GM12878 (cell line): ENCODE results near the gene OMD. TPM values are rescaled to one million over a fixed set of nuclear protein-coding genes. Genes with fewer than 3 reads are reported as not detected.
"Not testable (repeated sequence)": the region's sequence is repeated elsewhere in the genome, so short reads cannot be mapped to it uniquely, and the experiment has no call there.

Experiments used
- ATAC-seq: fragments of 200-7000 bp; cut with Tn5 transposase; 3 replicates; pipeline ENCODE4 v1.9.1; 2020; ENCODE audit warnings: mild to moderate bottlenecking, moderate library complexity
- BruUV-seq: library from RNA; stranded (reverse); fragments of 400-500 nt; replicated peaks from 2 replicates; lab custom pipeline; 2021; lab: Mats Ljungman, UMichigan
- CTCF ChIA-PET: fragments of 300-600 bp; sonication (Branson Sonifier 250); formaldehyde crosslinking; extraction: SDS; loops from one replicate; lab custom pipeline; 2021; ENCODE audit warnings: inconsistent platforms; lab: Yijun Ruan, JAX
- POLR2A ChIA-PET: fragments of 350-600 bp; formaldehyde crosslinking; extraction: SDS; loops from one replicate; lab custom pipeline; 2021; ENCODE audit warnings: inconsistent platforms; lab: Charles Lee
- RAD21 ChIA-PET: fragments of 300-600 bp; sonication (Branson Sonifier 250); formaldehyde crosslinking; loops from one replicate; lab custom pipeline; 2023; ENCODE audit warnings: antibody characterized with exemption; ENCODE audit not compliant: unreplicated experiment; lab: Charles Lee
- SMC1A ChIA-PET: fragments of 300-600 bp; sonication (Branson Sonifier 250); formaldehyde crosslinking; loops from one replicate; lab custom pipeline; 2023; ENCODE audit not compliant: unreplicated experiment, uncharacterized antibody; lab: Charles Lee
- DNase-seq: peaks from one replicate; pipeline ENCODE4 v3.0.0-alpha.2; 2011; ENCODE audit warnings: low read depth, low spot score
- FAIRE-seq: peaks from 3 replicates; lab custom pipeline; 2011; peaks lifted over from hg19 to GRCh38; lab: Jason Lieb, UNC
- H2AFZ ChIP-seq: 2 replicates; pipeline ENCODE4 v1.6.0; 2011; ENCODE audit warnings: low read depth, low read length, control low read depth; ENCODE audit not compliant: control insufficient read depth
- H3K27ac ChIP-seq: 2 replicates; pipeline ENCODE4 v1.5.1; 2011; ENCODE audit warnings: control low read depth; ENCODE audit not compliant: control insufficient read depth, insufficient read depth
- H3K27me3 ChIP-seq, 2 experiments: replicated peaks in 1 of 2; 2 replicates each; pipeline versions ENCODE4 v1.6.0 to v1.6.1; 2011; ENCODE audit warnings: low read length in 1 of 2; ENCODE audit not compliant: control insufficient read depth in 2 of 2, insufficient read depth in 2 of 2
- H3K36me3 ChIP-seq, 2 experiments: 2 replicates each; pipeline ENCODE4 v1.5.1; 2011; ENCODE audit warnings: low read length in 1 of 2; ENCODE audit not compliant: control insufficient read depth in 2 of 2, insufficient read depth in 2 of 2
- H3K4me1 ChIP-seq: 2 replicates; pipeline ENCODE4 v1.6.1; 2011; ENCODE audit warnings: mild to moderate bottlenecking, low read length, moderate library complexity, mixed read lengths; ENCODE audit not compliant: control insufficient read depth, insufficient read depth
- H3K4me2 ChIP-seq: 2 replicates; pipeline ENCODE4 v1.6.0; 2011; ENCODE audit warnings: control low read depth; ENCODE audit not compliant: control insufficient read depth, insufficient read depth
- H3K4me3 ChIP-seq: fragments of 200-600 bp; sonication (generic); 2 replicates; pipeline ENCODE4 v1.5.1; 2016
- H3K79me2 ChIP-seq: 2 replicates; pipeline ENCODE4 v1.6.0; 2011; ENCODE audit warnings: low read length; ENCODE audit not compliant: control insufficient read depth, insufficient read depth
- H3K9ac ChIP-seq: 2 replicates; pipeline ENCODE4 v1.8.0; 2011; ENCODE audit warnings: low read length, control low read depth, mixed read lengths; ENCODE audit not compliant: control insufficient read depth, insufficient read depth
- H3K9me3 ChIP-seq: replicated peaks from 3 replicates; pipeline ENCODE4 v1.5.1; 2011; ENCODE audit warnings: mild to moderate bottlenecking, low read length; ENCODE audit not compliant: control insufficient read depth, insufficient read depth
- H4K20me1 ChIP-seq: 2 replicates; pipeline ENCODE4 v1.6.0; 2011; ENCODE audit not compliant: control insufficient read depth, insufficient read depth
- PAX5 ChIP-seq: IDR thresholded peaks from 2 replicates; pipeline ENCODE4 v1.6.1; 2011; ENCODE audit warnings: low read depth, low read length, borderline replicate concordance
- RBBP5 ChIP-seq: fragments of 200-600 bp; sonication (generic); conservative IDR thresholded peaks from 2 replicates; pipeline ENCODE4 v1.6.1; 2016
- WGBS: methylation state at CpG from one replicate; pipeline ENCODE4 v1.1.6; 2016; ENCODE audit warnings: low lambda C conversion rate; ENCODE audit not compliant: insufficient replicate concordance, insufficient coverage; ENCODE audit errors: missing lambda C conversion rate; 5-methylcytosine and 5-hydroxymethylcytosine counted together
- in situ Hi-C: fragments of 300-500 bp; cut with MboI; formaldehyde crosslinking; loops from 9 replicates; pipeline ENCODE4 v1.14.3; 2018; ENCODE audit warnings: mixed read lengths
- intact Hi-C: fragments of 100-400 bp; cut with micrococcal nuclease; formaldehyde crosslinking; loops from one replicate; pipeline ENCODE4 v1.14.2; 2022; ENCODE audit not compliant: unreplicated experiment
- polyA plus RNA-seq, 11 experiments: library from polyadenylated mRNA; depleted of rRNA in 4 of 11; unstranded in 6 of 11; stranded (reverse) in 5 of 11; fragments of >200 nt; fragmentation: Nextera tagmentation in 4 of 11; fragmentation: Illumina TruSeq in 1 of 11; extraction: Ambion mirVana in 4 of 11; extraction: Trizol in 1 of 11; gene quantifications; 1 replicate in 1 of 11; 2 replicates in 10 of 11; pipeline versions ENCODE4 v1.2.1 to v1.2.3, GENCODE V29; 2011 to 2016; ENCODE audit warnings: inconsistent platforms in 2 of 11, missing spikeins in 2 of 11, low read depth in 1 of 11
- total RNA-seq, 4 experiments: library from RNA; depleted of rRNA in 3 of 4; stranded (reverse); fragments of >200 nt in 3 of 4; fragmentation: Illumina TruSeq in 1 of 4; extraction: Trizol in 1 of 4; gene quantifications; 2 replicates each; pipeline versions ENCODE4 v1.2.1 to v1.2.3, GENCODE V29; 2013 to 2021
- TF ChIP-seq, protein P1 (sequence below): fragments of 450-650 bp; IDR thresholded peaks from 2 replicates; pipeline ENCODE4 v1.6.1; 2017; ENCODE audit warnings: mild to moderate bottlenecking, moderate library complexity

OMD gene
- total and polyA plus RNA-seq, 10 of the 15 experiments (the other 5 are each of a cell fraction or from before 2014, with no cell fraction given), result 0.08 to 0.70 (median 0.57) TPM; not detected in 7

DNA sequence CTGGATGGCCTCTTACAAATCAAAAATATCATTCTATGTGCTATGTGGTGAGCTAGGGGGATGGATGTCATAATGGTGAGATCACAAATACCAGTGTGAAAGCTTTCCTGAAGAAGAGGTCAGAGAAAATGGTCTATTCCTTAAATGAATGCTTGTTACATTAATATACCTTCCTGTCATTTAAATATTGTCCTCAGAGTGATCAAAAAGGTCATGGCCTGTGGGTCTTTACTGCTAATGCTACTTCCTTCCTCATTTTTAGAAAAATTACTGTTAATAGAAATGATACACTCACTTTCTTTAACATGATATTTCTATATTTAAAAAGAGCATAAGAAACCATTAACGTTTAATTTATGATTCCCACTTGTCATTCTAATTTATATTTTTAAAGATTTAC, 9.7 kb downstream of the OMD start (continued):
- TF ChIP-seq RBBP5 (no peak), PAX5 (no peak)
- TF ChIP-seq, protein P1, sequence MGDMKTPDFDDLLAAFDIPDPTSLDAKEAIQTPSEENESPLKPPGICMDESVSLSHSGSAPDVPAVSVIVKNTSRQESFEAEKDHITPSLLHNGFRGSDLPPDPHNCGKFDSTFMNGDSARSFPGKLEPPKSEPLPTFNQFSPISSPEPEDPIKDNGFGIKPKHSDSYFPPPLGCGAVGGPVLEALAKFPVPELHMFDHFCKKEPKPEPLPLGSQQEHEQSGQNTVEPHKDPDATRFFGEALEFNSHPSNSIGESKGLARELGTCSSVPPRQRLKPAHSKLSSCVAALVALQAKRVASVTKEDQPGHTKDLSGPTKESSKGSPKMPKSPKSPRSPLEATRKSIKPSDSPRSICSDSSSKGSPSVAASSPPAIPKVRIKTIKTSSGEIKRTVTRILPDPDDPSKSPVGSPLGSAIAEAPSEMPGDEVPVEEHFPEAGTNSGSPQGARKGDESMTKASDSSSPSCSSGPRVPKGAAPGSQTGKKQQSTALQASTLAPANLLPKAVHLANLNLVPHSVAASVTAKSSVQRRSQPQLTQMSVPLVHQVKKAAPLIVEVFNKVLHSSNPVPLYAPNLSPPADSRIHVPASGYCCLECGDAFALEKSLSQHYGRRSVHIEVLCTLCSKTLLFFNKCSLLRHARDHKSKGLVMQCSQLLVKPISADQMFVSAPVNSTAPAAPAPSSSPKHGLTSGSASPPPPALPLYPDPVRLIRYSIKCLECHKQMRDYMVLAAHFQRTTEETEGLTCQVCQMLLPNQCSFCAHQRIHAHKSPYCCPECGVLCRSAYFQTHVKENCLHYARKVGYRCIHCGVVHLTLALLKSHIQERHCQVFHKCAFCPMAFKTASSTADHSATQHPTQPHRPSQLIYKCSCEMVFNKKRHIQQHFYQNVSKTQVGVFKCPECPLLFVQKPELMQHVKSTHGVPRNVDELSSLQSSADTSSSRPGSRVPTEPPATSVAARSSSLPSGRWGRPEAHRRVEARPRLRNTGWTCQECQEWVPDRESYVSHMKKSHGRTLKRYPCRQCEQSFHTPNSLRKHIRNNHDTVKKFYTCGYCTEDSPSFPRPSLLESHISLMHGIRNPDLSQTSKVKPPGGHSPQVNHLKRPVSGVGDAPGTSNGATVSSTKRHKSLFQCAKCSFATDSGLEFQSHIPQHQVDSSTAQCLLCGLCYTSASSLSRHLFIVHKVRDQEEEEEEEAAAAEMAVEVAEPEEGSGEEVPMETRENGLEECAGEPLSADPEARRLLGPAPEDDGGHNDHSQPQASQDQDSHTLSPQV, result no peak
- TF ChIP-seq, all 136 proteins: peak for 0

- H3K36me3 ChIP-seq, H3K9me3 ChIP-seq, intact Hi-C loops, CTCF ChIA-PET, H2AFZ ChIP-seq, H3K4me3 ChIP-seq, H3K4me1 ChIP-seq, H3K27ac ChIP-seq, POLR2A ChIA-PET, SMC1A ChIA-PET, RAD21 ChIA-PET, H3K79me2 ChIP-seq, in situ Hi-C loops, DNase-seq, FAIRE-seq, BruUV-seq, ATAC-seq, H4K20me1 ChIP-seq, H3K4me2 ChIP-seq, H3K27me3 ChIP-seq, H3K9ac ChIP-seq: not testable (repeated sequence)
- 74% methylated on average over 4 of the region's 4 CpGs for whole genome bisulfite sequencing
Observed at GRCh38 chr9:92411157-92411556, 13.1 kb downstream of the OMD start.
